Measurements from ENCODE around the gene GABRB1.

Gene GABRB1

DNA sequence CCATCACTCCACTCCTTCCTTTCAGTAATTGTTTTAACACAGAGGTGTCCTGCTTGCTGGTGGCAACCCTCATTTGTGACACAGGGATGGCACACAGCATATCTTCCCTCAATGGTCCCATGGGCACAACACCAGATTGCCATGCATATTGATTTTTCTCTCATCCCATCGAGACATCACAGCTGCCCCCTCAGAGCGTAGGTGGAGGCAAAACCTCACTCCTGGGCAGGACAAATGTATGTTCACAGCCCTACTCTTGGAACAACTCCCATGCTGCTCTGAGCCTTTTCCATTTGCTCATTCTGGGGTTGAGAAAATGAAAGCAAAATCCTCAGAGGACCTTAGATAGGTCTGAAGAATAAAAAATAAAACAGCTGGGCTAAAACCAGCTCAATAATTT lies 172.2 kb downstream of the GABRB1 start:
- Histone ChIP-seq H3K36me3 (ENCODE audit: control insufficient read depth, insufficient read depth, low read length) (no peaks in the 10 kb centered on the region), H2BK15ac (replicated peaks; ENCODE audit: low read depth) (no peak overlapping the region), H3K27me3 (ENCODE audit: insufficient read depth, low read length, poor library complexity) (no peaks in the 10 kb centered on the region), H3K4me2 (ENCODE audit: low read length) (no peak overlapping the region), H3K4me1 (ENCODE audit: control insufficient read depth, low read depth, low read length) (no peaks in the 10 kb centered on the region), H3K79me1 (ENCODE audit: low read length) (no peaks in the 10 kb centered on the region), H2AK5ac (ENCODE audit: low read length) (no peak overlapping the region), H2BK5ac (ENCODE audit: low read length) (no peak overlapping the region), H3K79me2 (ENCODE audit: control insufficient read depth, insufficient read depth, low read length) (no peaks in the 10 kb centered on the region), H4K8ac (ENCODE audit: low read depth, low read length) (no peak overlapping the region), H3K23ac (ENCODE audit: low read length) (no peak overlapping the region), H3K18ac (ENCODE audit: low read length) (no peak overlapping the region), H4K5ac (ENCODE audit: low read length) (no peak overlapping the region), H3K56ac (ENCODE audit: low read length) (no peak overlapping the region), H3K27ac (ENCODE audit: low read depth, low read length) (no peak overlapping the region), H3K4ac (ENCODE audit: low read depth, low read length) (no peak overlapping the region), H2BK120ac (ENCODE audit: low read depth, low read length) (no peak overlapping the region), H3K9ac (ENCODE audit: low read length) (no peak overlapping the region), H3K4me3 (ENCODE audit: low read length) (no peak overlapping the region)
- no CpG with 5 or more reads among the region's 2 CpGs for WGBS (ENCODE audit: extremely low coverage, insufficient coverage, low lambda C conversion rate)
- DNase-seq, result no peak

GRCh38 chr4:47207555-47207954 lies 176.2 kb downstream of the GABRB1 start:
- H4K5ac ChIP-seq (ENCODE audit: low read length), result no peak overlapping the region
- H3K79me2 ChIP-seq (ENCODE audit: control insufficient read depth, insufficient read depth, low read length), result no peaks in the 10 kb centered on the region
- no peaks in the 10 kb centered on the region for H3K4me1 ChIP-seq (ENCODE audit: control insufficient read depth, low read depth, low read length)
- H3K27me3 ChIP-seq (ENCODE audit: insufficient read depth, low read length, poor library complexity), result no peaks in the 10 kb centered on the region
- no peak overlapping the region for H2BK120ac ChIP-seq (ENCODE audit: low read depth, low read length)
- no peak for DNase-seq
- no peaks in the 10 kb centered on the region for H3K79me1 ChIP-seq (ENCODE audit: low read length)
- H3K27ac ChIP-seq (ENCODE audit: low read depth, low read length), result no peak overlapping the region
- no peak overlapping the region for H4K8ac ChIP-seq (ENCODE audit: low read depth, low read length)
- no peaks in the 10 kb centered on the region for H3K36me3 ChIP-seq (ENCODE audit: control insufficient read depth, insufficient read depth, low read length)
- no peak overlapping the region for H3K4me3 ChIP-seq (ENCODE audit: low read length)
- no peak overlapping the region for H2BK15ac ChIP-seq (replicated peaks; ENCODE audit: low read depth)
- no peak overlapping the region for H3K18ac ChIP-seq (ENCODE audit: low read length)
- H3K4me2 ChIP-seq (ENCODE audit: low read length), result no peak overlapping the region
- H3K56ac ChIP-seq (ENCODE audit: low read length), result no peak overlapping the region
- no peak overlapping the region for H3K23ac ChIP-seq (ENCODE audit: low read length)
- WGBS (ENCODE audit: extremely low coverage, insufficient coverage, low lambda C conversion rate), result no CpG with 5 or more reads among the region's 1 CpG
- no peak overlapping the region for H3K4ac ChIP-seq (ENCODE audit: low read depth, low read length)
- H2BK5ac ChIP-seq (ENCODE audit: low read length), result no peak overlapping the region
- H3K9ac ChIP-seq (ENCODE audit: low read length), result no peak overlapping the region
- H2AK5ac ChIP-seq (ENCODE audit: low read length), result no peak overlapping the region

GRCh38 chr4:47209833-47210232 lies 178.5 kb downstream of the GABRB1 start:
- Histone ChIP-seq H3K56ac (ENCODE audit: low read length) (no peak overlapping the region), H3K27me3 (ENCODE audit: insufficient read depth, low read length, poor library complexity) (no peaks in the 10 kb centered on the region), H4K5ac (ENCODE audit: low read length) (no peak overlapping the region), H2BK120ac (ENCODE audit: low read depth, low read length) (no peak overlapping the region), H3K79me1 (ENCODE audit: low read length) (no peaks in the 10 kb centered on the region), H3K4me3 (ENCODE audit: low read length) (no peak overlapping the region), H4K8ac (ENCODE audit: low read depth, low read length) (no peak overlapping the region), H3K18ac (ENCODE audit: low read length) (no peak overlapping the region), H3K4ac (ENCODE audit: low read depth, low read length) (no peak overlapping the region), H3K23ac (ENCODE audit: low read length) (no peak overlapping the region), H2BK5ac (ENCODE audit: low read length) (no peak overlapping the region), H2BK15ac (replicated peaks; ENCODE audit: low read depth) (no peak overlapping the region), H3K9ac (ENCODE audit: low read length) (no peak overlapping the region), H3K4me1 (ENCODE audit: control insufficient read depth, low read depth, low read length) (no peaks in the 10 kb centered on the region), H3K27ac (ENCODE audit: low read depth, low read length) (no peak overlapping the region), H3K79me2 (ENCODE audit: control insufficient read depth, insufficient read depth, low read length) (no peaks in the 10 kb centered on the region), H3K36me3 (ENCODE audit: control insufficient read depth, insufficient read depth, low read length) (no peaks in the 10 kb centered on the region), H2AK5ac (ENCODE audit: low read length) (no peak overlapping the region), H3K4me2 (ENCODE audit: low read length) (no peak overlapping the region)
- no peak for DNase-seq
- WGBS (ENCODE audit: extremely low coverage, insufficient coverage, low lambda C conversion rate), result no CpG with 5 or more reads among the region's 1 CpG

GRCh38 chr4:47210828-47211227 lies 179.5 kb downstream of the GABRB1 start:
- H2BK5ac ChIP-seq (ENCODE audit: low read length), result no peak overlapping the region
- no peak overlapping the region for H3K4me2 ChIP-seq (ENCODE audit: low read length)
- H2BK120ac ChIP-seq (ENCODE audit: low read depth, low read length), result no peak overlapping the region
- no peak overlapping the region for H3K27ac ChIP-seq (ENCODE audit: low read depth, low read length)
- H3K79me1 ChIP-seq (ENCODE audit: low read length), result no peaks in the 10 kb centered on the region
- H3K79me2 ChIP-seq (ENCODE audit: control insufficient read depth, insufficient read depth, low read length), result no peaks in the 10 kb centered on the region
- no peak overlapping the region for H2BK15ac ChIP-seq (replicated peaks; ENCODE audit: low read depth)
- no CpG with 5 or more reads among the region's 3 CpGs for WGBS (ENCODE audit: extremely low coverage, insufficient coverage, low lambda C conversion rate)
- H4K8ac ChIP-seq (ENCODE audit: low read depth, low read length), result no peak overlapping the region
- H3K36me3 ChIP-seq (ENCODE audit: control insufficient read depth, insufficient read depth, low read length), result no peaks in the 10 kb centered on the region
- H3K4me3 ChIP-seq (ENCODE audit: low read length), result no peak overlapping the region
- H3K23ac ChIP-seq (ENCODE audit: low read length), result no peak overlapping the region
- no peak overlapping the region for H2AK5ac ChIP-seq (ENCODE audit: low read length)
- no peak overlapping the region for H3K9ac ChIP-seq (ENCODE audit: low read length)
- no peaks in the 10 kb centered on the region for H3K27me3 ChIP-seq (ENCODE audit: insufficient read depth, low read length, poor library complexity)
- H3K4me1 ChIP-seq (ENCODE audit: control insufficient read depth, low read depth, low read length), result no peaks in the 10 kb centered on the region
- no peak overlapping the region for H3K18ac ChIP-seq (ENCODE audit: low read length)
- peak; percentile 8 for DNase-seq
- H3K4ac ChIP-seq (ENCODE audit: low read depth, low read length), result no peak overlapping the region
- H3K56ac ChIP-seq (ENCODE audit: low read length), result no peak overlapping the region
- H4K5ac ChIP-seq (ENCODE audit: low read length), result no peak overlapping the region

DNA sequence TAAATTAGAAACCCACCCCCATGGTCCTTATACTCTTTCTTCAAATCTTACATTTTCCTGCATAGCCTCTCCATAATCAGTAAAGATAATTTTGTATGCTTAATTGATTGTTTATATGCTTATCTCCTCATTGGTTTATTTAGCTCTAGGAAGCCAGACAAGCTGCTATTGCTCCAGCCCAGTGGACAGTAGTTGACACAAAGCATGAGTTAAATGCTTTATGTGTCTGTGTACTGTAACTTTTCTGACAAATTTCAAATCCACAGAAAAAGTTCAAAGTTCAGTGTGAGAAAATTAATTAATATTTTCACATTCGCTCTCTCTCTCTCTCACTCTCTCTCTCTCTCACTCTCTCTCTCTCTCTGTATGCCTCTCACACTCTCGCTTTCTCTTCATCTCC lies 181.7 kb downstream of the GABRB1 start:
- 100% methylated on average over 1 of the region's 2 CpGs for WGBS (ENCODE audit: extremely low coverage, insufficient coverage, low lambda C conversion rate)
- Histone ChIP-seq H3K4me2 (ENCODE audit: low read length) (no peak overlapping the region), H3K27ac (ENCODE audit: low read depth, low read length) (no peak overlapping the region)

GRCh38 chr4:47213539-47213938 lies 182.2 kb downstream of the GABRB1 start:
- Histone ChIP-seq H3K4me2 (ENCODE audit: low read length) (no peak overlapping the region), H3K9ac (ENCODE audit: low read length) (no peak overlapping the region), H3K36me3 (ENCODE audit: control insufficient read depth, insufficient read depth, low read length) (no peaks in the 10 kb centered on the region), H3K4me1 (ENCODE audit: control insufficient read depth, low read depth, low read length) (no peaks in the 10 kb centered on the region), H3K27me3 (ENCODE audit: insufficient read depth, low read length, poor library complexity) (no peaks in the 10 kb centered on the region), H2BK120ac (ENCODE audit: low read depth, low read length) (no peak overlapping the region), H3K23ac (ENCODE audit: low read length) (no peak overlapping the region), H2AK5ac (ENCODE audit: low read length) (no peak overlapping the region), H4K8ac (ENCODE audit: low read depth, low read length) (no peak overlapping the region), H3K27ac (ENCODE audit: low read depth, low read length) (no peak overlapping the region), H3K56ac (ENCODE audit: low read length) (no peak overlapping the region), H4K5ac (ENCODE audit: low read length) (no peak overlapping the region), H2BK15ac (replicated peaks; ENCODE audit: low read depth) (no peak overlapping the region), H3K4ac (ENCODE audit: low read depth, low read length) (no peak overlapping the region), H2BK5ac (ENCODE audit: low read length) (no peak overlapping the region), H3K18ac (ENCODE audit: low read length) (no peak overlapping the region), H3K79me1 (ENCODE audit: low read length) (no peaks in the 10 kb centered on the region), H3K4me3 (ENCODE audit: low read length) (no peak overlapping the region), H3K79me2 (ENCODE audit: control insufficient read depth, insufficient read depth, low read length) (no peaks in the 10 kb centered on the region)
- whole genome bisulfite sequencing (ENCODE audit: extremely low coverage, insufficient coverage, low lambda C conversion rate), result no CpG with 5 or more reads among the region's 1 CpG
- no peak for DNase-seq

More for the DNA sequence above, 181.7 kb downstream of the GABRB1 start:
- H3K4me1 ChIP-seq (ENCODE audit: control insufficient read depth, low read depth, low read length), result no peaks in the 10 kb centered on the region
- no peak overlapping the region for H3K4me3 ChIP-seq (ENCODE audit: low read length)
- no peak overlapping the region for H3K9ac ChIP-seq (ENCODE audit: low read length)
- no peak overlapping the region for H3K56ac ChIP-seq (ENCODE audit: low read length)
- no peak overlapping the region for H3K23ac ChIP-seq (ENCODE audit: low read length)
- no peak overlapping the region for H2AK5ac ChIP-seq (ENCODE audit: low read length)
- H4K8ac ChIP-seq (ENCODE audit: low read depth, low read length), result no peak overlapping the region
- H3K4ac ChIP-seq (ENCODE audit: low read depth, low read length), result no peak overlapping the region
- H2BK5ac ChIP-seq (ENCODE audit: low read length), result no peak overlapping the region
- H3K18ac ChIP-seq (ENCODE audit: low read length), result no peak overlapping the region
- DNase-seq, result no peak
- H2BK120ac ChIP-seq (ENCODE audit: low read depth, low read length), result no peak overlapping the region
- H3K27me3 ChIP-seq (ENCODE audit: insufficient read depth, low read length, poor library complexity), result no peaks in the 10 kb centered on the region
- H3K36me3 ChIP-seq (ENCODE audit: control insufficient read depth, insufficient read depth, low read length), result no peaks in the 10 kb centered on the region
- H3K79me2 ChIP-seq (ENCODE audit: control insufficient read depth, insufficient read depth, low read length), result no peaks in the 10 kb centered on the region
- H4K5ac ChIP-seq (ENCODE audit: low read length), result no peak overlapping the region
- H2BK15ac ChIP-seq (replicated peaks; ENCODE audit: low read depth), result no peak overlapping the region
- H3K79me1 ChIP-seq (ENCODE audit: low read length), result no peaks in the 10 kb centered on the region

All from mesendoderm (in vitro differentiated cells).